SU-DHL-6 (cell line): ENCODE data around the gene KDM6B.

Experiments
- H2AFZ ChIP-seq: fragments of 200-600 bp; sonication (generic); 2 replicates; pipeline ENCODE4 v1.6.1; 2014; ENCODE audit warnings: low read depth, mild to moderate bottlenecking, moderate library complexity, mixed read lengths, antibody characterized with exemption, low read length; ENCODE audit not compliant: severe bottlenecking
- H3F3A ChIP-seq: fragments of 200-600 bp; shearing (Covaris generic); 2 replicates; pipeline ENCODE4 v1.6.0; 2016; ENCODE audit warnings: antibody characterized with exemption, mild to moderate bottlenecking; ENCODE audit not compliant: insufficient read depth
- H3K27ac ChIP-seq: fragments of 200-600 bp; sonication (generic); 2 replicates; pipeline ENCODE4 v1.5.1; 2016; ENCODE audit warnings: low read depth, mild to moderate bottlenecking, low read length, moderate library complexity, mixed read lengths
- H3K27me3 ChIP-seq: fragments of 200-600 bp; sonication (generic), shearing (Covaris generic); 2 replicates; pipeline ENCODE4 v1.6.0; 2014; ENCODE audit warnings: mild to moderate bottlenecking, low read length
- H3K36me3 ChIP-seq: fragments of 200-600 bp; sonication (generic); 2 replicates; pipeline ENCODE4 v1.6.1; 2014; ENCODE audit warnings: mild to moderate bottlenecking, low read length, mixed read lengths
- H3K4me2 ChIP-seq: fragments of 300-600, 200-600 bp; shearing (Covaris generic), sonication (generic); 2 replicates; pipeline ENCODE4 v1.6.0; 2014; ENCODE audit warnings: low read length, low read depth, mild to moderate bottlenecking; ENCODE audit not compliant: poor library complexity, severe bottlenecking
- H3K4me3 ChIP-seq: fragments of 200-600 bp; sonication (generic); 2 replicates; pipeline ENCODE4 v1.5.1; 2014; ENCODE audit warnings: antibody characterized with exemption, low read length, mild to moderate bottlenecking, mixed read lengths; ENCODE audit not compliant: insufficient read depth, poor library complexity, severe bottlenecking
- H3K79me2 ChIP-seq: fragments of 200-600 bp; sonication (generic); 2 replicates; pipeline ENCODE4 v1.6.1; 2014; ENCODE audit warnings: mild to moderate bottlenecking, low read length, moderate library complexity; ENCODE audit not compliant: insufficient read depth
- H3K9ac ChIP-seq: fragments of 200-600 bp; sonication (generic); 2 replicates; pipeline ENCODE4 v1.7.0; 2014; ENCODE audit warnings: mild to moderate bottlenecking, low read length
- H3K9me2 ChIP-seq: fragments of 200-600 bp; sonication (generic); replicated peaks from 2 replicates; pipeline ENCODE4 v1.6.1; 2014; ENCODE audit warnings: low read length; ENCODE audit not compliant: insufficient read depth
- H3K9me3 ChIP-seq: fragments of 200-600 bp; sonication (generic); 2 replicates; pipeline ENCODE4 v1.6.1; 2014; ENCODE audit warnings: low read length, mixed read lengths; ENCODE audit not compliant: insufficient read depth
- H4K20me1 ChIP-seq: fragments of 200-600 bp; sonication (generic); 2 replicates; pipeline ENCODE4 v1.6.1; 2014; ENCODE audit warnings: low read depth, mild to moderate bottlenecking, antibody characterized with exemption, low read length, moderate library complexity, mixed read lengths
- CTCF ChIP-seq: fragments of 200-600 bp; sonication (generic); IDR thresholded peaks from one replicate; pipeline ENCODE4 v1.5.1; 2017; ENCODE audit warnings: antibody characterized with exemption, mild to moderate bottlenecking, low read length, moderate library complexity; ENCODE audit not compliant: insufficient read depth, poor library complexity, severe bottlenecking
- EZH2phosphoT487 ChIP-seq: fragments of 200-600 bp; sonication (generic), shearing (Covaris generic); conservative IDR thresholded peaks from 2 replicates; pipeline ENCODE4 v1.6.1; 2018; ENCODE audit warnings: mild to moderate bottlenecking, antibody characterized with exemption, low read length, moderate library complexity, mixed read lengths

KDM6B gene

DNA sequence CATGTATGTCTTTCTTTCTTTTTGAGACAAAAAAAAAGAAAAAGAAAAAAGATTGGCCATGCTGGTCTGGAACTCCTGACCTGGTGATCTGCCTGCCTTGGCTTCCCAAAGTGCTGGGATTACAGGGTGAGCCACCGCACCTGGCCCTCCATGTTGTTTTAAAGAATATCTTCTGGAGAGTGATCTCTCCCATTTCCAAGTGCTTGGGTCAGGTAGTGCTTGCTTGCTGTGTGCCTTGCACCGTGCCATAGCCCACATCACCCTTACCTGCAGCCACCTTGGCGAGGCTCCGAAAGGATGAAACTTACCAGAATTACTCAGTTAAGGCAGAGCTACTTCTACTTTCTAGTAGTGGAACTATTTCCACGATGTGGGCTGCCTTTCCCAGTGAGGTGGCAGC, 19.0 kb upstream of the KDM6B start:
- Histone ChIP-seq H3K4me2 (no peak overlapping the region), H3K79me2 (no peaks in the 10 kb centered on the region), H3K27ac (no peak overlapping the region), H3F3A (no peaks in the 10 kb centered on the region), H3K36me3 (no peaks in the 10 kb centered on the region), H3K4me3 (no peak overlapping the region), H3K27me3 (no peaks in the 10 kb centered on the region), H3K9ac (no peak overlapping the region), H3K9me2 (no peaks in the 10 kb centered on the region), H2AFZ (no peak overlapping the region), H4K20me1 (no peaks in the 10 kb centered on the region), H3K9me3 (no peaks in the 10 kb centered on the region)
- TF ChIP-seq CTCF (no peak), EZH2phosphoT487 (no peak)

DNA sequence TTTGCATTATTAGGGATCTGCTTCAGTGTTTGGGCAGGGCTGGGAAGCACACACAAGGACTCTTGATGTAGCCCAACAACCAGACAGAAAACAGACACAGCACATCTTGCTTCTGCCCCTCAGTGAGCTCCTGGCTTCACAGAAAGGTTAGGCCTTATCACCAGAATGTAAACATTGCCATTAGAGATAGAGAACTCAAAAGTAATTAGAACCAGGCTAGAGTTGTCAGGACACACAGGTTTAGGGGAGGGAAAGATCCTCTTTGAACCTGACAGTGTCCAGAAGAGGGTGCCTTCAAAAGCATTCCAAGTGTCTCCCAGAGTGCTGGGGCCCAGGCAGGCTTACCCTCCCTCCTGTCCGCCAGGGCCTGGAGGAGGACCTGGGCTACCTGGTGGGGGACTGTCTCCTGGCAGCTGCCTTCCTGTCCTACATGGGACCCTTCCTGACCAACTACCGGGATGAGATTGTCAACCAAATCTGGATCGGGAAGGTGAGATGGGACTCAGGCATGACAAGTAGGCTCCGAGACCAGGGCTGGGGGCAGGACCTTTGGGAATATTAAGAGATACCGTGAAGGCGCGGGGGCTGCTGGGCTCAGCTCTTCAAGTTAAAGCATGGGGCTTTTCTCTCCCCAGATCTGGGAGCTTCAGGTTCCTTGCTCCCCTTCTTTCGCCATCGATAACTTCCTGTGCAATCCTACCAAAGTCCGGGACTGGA, 16.9 kb upstream of the KDM6B start:
- Histone ChIP-seq H3K27me3 (no peaks in the 10 kb centered on the region), H2AFZ (no peak overlapping the region), H3K79me2 (no peaks in the 10 kb centered on the region), H3K4me2 (no peak overlapping the region), H3F3A (no peaks in the 10 kb centered on the region), H3K9me2 (no peaks in the 10 kb centered on the region), H3K36me3 (no peaks in the 10 kb centered on the region), H3K9me3 (no peaks in the 10 kb centered on the region), H3K27ac (no peak overlapping the region), H4K20me1 (no peaks in the 10 kb centered on the region), H3K4me3 (no peak overlapping the region), H3K9ac (no peak overlapping the region)
- TF ChIP-seq EZH2phosphoT487 (no peak), CTCF (no peak)

- no peaks in the 10 kb centered on the region for H3K9me2 ChIP-seq
- no peak overlapping the region for H3K4me2 ChIP-seq
- H3K27ac ChIP-seq: no peak overlapping the region
- H3K9me3 ChIP-seq: no peaks in the 10 kb centered on the region
- no peak overlapping the region for H3K4me3 ChIP-seq
- no peaks in the 10 kb centered on the region for H3K79me2 ChIP-seq
- H3K36me3 ChIP-seq: no peaks in the 10 kb centered on the region
- no peak overlapping the region for H3K9ac ChIP-seq
- no peak overlapping the region for H2AFZ ChIP-seq
- H4K20me1 ChIP-seq: no peaks in the 10 kb centered on the region
- H3K27me3 ChIP-seq: no peaks in the 10 kb centered on the region
- TF ChIP-seq CTCF: no peak
- no peak for TF ChIP-seq EZH2phosphoT487
- H3F3A ChIP-seq: no peaks in the 10 kb centered on the region
Observed at GRCh38 chr17:7817643-7817964, 16.4 kb upstream of the KDM6B start.
